H1 (cell line): ENCODE data around the gene BBS1. TPM values are rescaled to one million over a fixed set of nuclear protein-coding genes. Genes with fewer than 3 reads are reported as not detected.

ENCODE experiments used
- CTCF ChIA-PET: fragments of 300-600 bp; sonication (Branson Sonifier 250); formaldehyde crosslinking; loops from one replicate; lab custom pipeline; 2021; ENCODE audit not compliant: partially characterized antibody; lab: Charles Lee
- POLR2A ChIA-PET: fragments of 300-600 bp; sonication (Branson Sonifier 250); formaldehyde crosslinking; loops from one replicate; lab custom pipeline; 2021; ENCODE audit warnings: inconsistent platforms; ENCODE audit not compliant: partially characterized antibody; lab: Charles Lee
- DNase-seq, 2 experiments: peaks; one replicate each; pipeline versions ENCODE4 v3.0.0 to v3.0.0-alpha.2; 2010 to 2022; ENCODE audit warnings: low spot score in 2 of 2, low read depth in 1 of 2, mixed read lengths in 1 of 2
- FAIRE-seq: peaks from 2 replicates; lab custom pipeline; 2011; peaks lifted over from hg19 to GRCh38; lab: Jason Lieb, UNC
- H2AFZ ChIP-seq: 2 replicates; pipeline ENCODE4 v1.8.1; 2012; ENCODE audit warnings: low read length, inconsistent platforms
- H2AK5ac ChIP-seq: 2 replicates; pipeline ENCODE4 v1.6.1; 2013; ENCODE audit warnings: low read depth, low read length
- H2BK120ac ChIP-seq: replicated peaks from 2 replicates; pipeline ENCODE3; 2013; ENCODE audit warnings: low read depth, low read length, inconsistent platforms
- H2BK12ac ChIP-seq: 2 replicates; pipeline ENCODE4 v1.6.1; 2013; ENCODE audit warnings: low read depth, low read length
- H2BK15ac ChIP-seq: 2 replicates; pipeline ENCODE4 v1.6.1; 2013; ENCODE audit warnings: low read length
- H2BK20ac ChIP-seq: 2 replicates; pipeline ENCODE4 v1.6.1; 2013; ENCODE audit warnings: low read length
- H2BK5ac ChIP-seq: 2 replicates; pipeline ENCODE4 v1.6.1; 2013; ENCODE audit warnings: low read depth, low read length
- H3K14ac ChIP-seq: 2 replicates; pipeline ENCODE4 v1.6.1; 2013; ENCODE audit warnings: inconsistent platforms; ENCODE audit not compliant: insufficient read length
- H3K18ac ChIP-seq: 2 replicates; pipeline ENCODE4 v1.6.1; 2013; ENCODE audit warnings: low read length; ENCODE audit errors: extremely low read depth
- H3K23ac ChIP-seq: 2 replicates; pipeline ENCODE4 v1.6.1; 2013; ENCODE audit warnings: inconsistent platforms; ENCODE audit not compliant: insufficient read length
- H3K23me2 ChIP-seq: 2 replicates; pipeline ENCODE4 v1.6.1; 2013; ENCODE audit warnings: low read depth, low read length
- H3K27ac ChIP-seq: 2 replicates; pipeline ENCODE4 v1.6.1; 2011; ENCODE audit warnings: low read depth, low read length, inconsistent platforms
- H3K27me3 ChIP-seq, 4 experiments: replicated peaks in 1 of 4; 1 replicate in 1 of 4; 2 replicates in 3 of 4; pipeline versions ENCODE4 v1.6.1 to v1.8.1; 2011 to 2013; ENCODE audit warnings: low read length in 3 of 4, mild to moderate bottlenecking in 3 of 4, inconsistent platforms in 2 of 4, mixed read lengths in 2 of 4, moderate library complexity in 1 of 4; ENCODE audit not compliant: control insufficient read depth in 3 of 4, insufficient read depth in 3 of 4; ENCODE audit errors: extremely low read depth in 1 of 4
- H3K36me3 ChIP-seq, 4 experiments: 2 replicates each; pipeline versions ENCODE4 v1.6.1 to v1.8.1; 2011 to 2013; ENCODE audit warnings: mild to moderate bottlenecking in 4 of 4, low read length in 3 of 4, moderate library complexity in 2 of 4, control low read depth in 1 of 4, inconsistent platforms in 1 of 4; ENCODE audit not compliant: insufficient read depth in 4 of 4, control insufficient read depth in 2 of 4
- H3K4ac ChIP-seq: replicated peaks from 2 replicates; pipeline ENCODE3; 2013; ENCODE audit warnings: low read length, low read depth, mixed read lengths, inconsistent platforms; ENCODE audit not compliant: insufficient read length
- H3K4me1 ChIP-seq, 4 experiments: replicated peaks in 1 of 4; 1 replicate in 1 of 4; 2 replicates in 3 of 4; pipeline versions ENCODE4 v1.6.1 to v1.8.1; 2011 to 2013; ENCODE audit warnings: low read length in 3 of 4, inconsistent platforms in 2 of 4, mixed read lengths in 1 of 4; ENCODE audit not compliant: insufficient read depth in 4 of 4, control insufficient read depth in 3 of 4
- H3K4me2 ChIP-seq, 2 experiments: 2 replicates each; pipeline versions ENCODE4 v1.6.1 to v1.8.1; 2011 to 2013; ENCODE audit warnings: low read depth in 2 of 2, low read length in 2 of 2, control low read depth in 1 of 2, inconsistent platforms in 1 of 2, mild to moderate bottlenecking in 1 of 2; ENCODE audit not compliant: insufficient read depth in 1 of 2
- H3K4me3 ChIP-seq, 4 experiments: fragments of 200-600, 300-600 bp in 1 of 4; sonication (generic), shearing (Covaris generic), sonication (Bioruptor Twin) in 1 of 4; 2 replicates each; pipeline versions ENCODE4 v1.5.1 to v1.8.1; 2011 to 2016; ENCODE audit warnings: low read length in 4 of 4, low read depth in 3 of 4, control low read depth in 2 of 4, inconsistent platforms in 2 of 4, mild to moderate bottlenecking in 2 of 4, mixed read lengths in 1 of 4, moderate library complexity in 1 of 4; ENCODE audit not compliant: insufficient read depth in 2 of 4; ENCODE audit errors: extremely low read depth in 1 of 4
- H3K56ac ChIP-seq: replicated peaks from 2 replicates; pipeline ENCODE3; 2013; ENCODE audit warnings: low read depth, mild to moderate bottlenecking, mixed read lengths, low read length, inconsistent platforms; ENCODE audit not compliant: insufficient read length
- H3K79me1 ChIP-seq: 2 replicates; pipeline ENCODE4 v1.6.1; 2013; ENCODE audit warnings: low read depth, low read length, control low read depth
- H3K79me2 ChIP-seq, 2 experiments: 2 replicates each; pipeline versions ENCODE4 v1.6.1 to v1.8.1; 2012 to 2013; ENCODE audit warnings: low read length in 2 of 2, mild to moderate bottlenecking in 2 of 2, inconsistent platforms in 1 of 2; ENCODE audit not compliant: insufficient read depth in 2 of 2, control insufficient read depth in 1 of 2
- H3K9ac ChIP-seq, 4 experiments: replicated peaks in 1 of 4; 1 replicate in 1 of 4; 2 replicates in 3 of 4; pipeline versions ENCODE4 v1.6.1 to v1.8.1; 2011 to 2013; ENCODE audit warnings: low read depth in 3 of 4, low read length in 3 of 4, control low read depth in 2 of 4, mild to moderate bottlenecking in 2 of 4, moderate library complexity in 2 of 4, inconsistent platforms in 1 of 4; ENCODE audit errors: extremely low read depth in 1 of 4
- H3K9me3 ChIP-seq, 2 experiments: 2 replicates each; pipeline versions ENCODE4 v1.6.1 to v1.8.1; 2012 to 2013; ENCODE audit warnings: mild to moderate bottlenecking in 2 of 2, moderate library complexity in 2 of 2, control low read depth in 1 of 2, inconsistent platforms in 1 of 2, low read depth in 1 of 2, low read length in 1 of 2, mixed read lengths in 1 of 2; ENCODE audit not compliant: insufficient read depth in 2 of 2
- H4K20me1 ChIP-seq, 2 experiments: replicated peaks in 1 of 2; 2 replicates each; pipeline versions ENCODE3 to v1.8.1; 2011 to 2013; ENCODE audit warnings: inconsistent platforms in 2 of 2, low read length in 2 of 2, mild to moderate bottlenecking in 1 of 2; ENCODE audit not compliant: insufficient read depth in 2 of 2, control insufficient read depth in 1 of 2
- H4K5ac ChIP-seq: 2 replicates; pipeline ENCODE4 v1.6.1; 2013; ENCODE audit warnings: low read length, low read depth, mixed read lengths, inconsistent platforms; ENCODE audit not compliant: insufficient read length
- H4K8ac ChIP-seq: 2 replicates; pipeline ENCODE4 v1.8.0; 2013; ENCODE audit warnings: mild to moderate bottlenecking, moderate library complexity, low read length, inconsistent platforms; ENCODE audit not compliant: insufficient read depth; ENCODE audit errors: extremely low read depth
- H4K91ac ChIP-seq: replicated peaks from 2 replicates; pipeline ENCODE3; 2013; ENCODE audit warnings: low read length, mixed read lengths, inconsistent platforms; ENCODE audit not compliant: insufficient read length
- CBX5 ChIP-seq: fragments of 300-800, 300-1000 bp; sonication (generic); IDR thresholded peaks from 2 replicates; pipeline ENCODE4 v1.7.1; 2016; ENCODE audit warnings: antibody characterized with exemption, low read length, low read depth
- JUND ChIP-seq: IDR thresholded peaks from 2 replicates; pipeline ENCODE4 v1.6.1; 2011; ENCODE audit warnings: mild to moderate bottlenecking, improper control_type of control experiment, low read length
- KDM1A ChIP-seq: fragments of 200-600, 300-600 bp; sonication (generic); IDR thresholded peaks from 2 replicates; pipeline ENCODE4 v1.7.1; 2016; ENCODE audit warnings: mild to moderate bottlenecking, low read length, borderline replicate concordance
- KDM5A ChIP-seq: fragments of 200-600 bp; IDR thresholded peaks from 2 replicates; pipeline ENCODE4 v1.7.1; 2012; ENCODE audit warnings: mild to moderate bottlenecking, low read length, inconsistent platforms, mixed read lengths
- NRF1 ChIP-seq: IDR thresholded peaks from 2 replicates; pipeline ENCODE4 v1.6.1; 2011; ENCODE audit warnings: mild to moderate bottlenecking, low read depth, low read length, improper control_type of control experiment
- RAD21 ChIP-seq, 2 experiments: IDR thresholded peaks in 1 of 2; conservative IDR thresholded peaks in 1 of 2; 2 replicates each; pipeline ENCODE4 v1.6.1; 2011; ENCODE audit warnings: low read depth in 2 of 2, low read length in 2 of 2, improper control_type of control experiment in 1 of 2, inconsistent platforms in 1 of 2, mild to moderate bottlenecking in 1 of 2, moderate library complexity in 1 of 2
- RBBP5 ChIP-seq: IDR thresholded peaks from 2 replicates; pipeline ENCODE4 v1.7.1; 2012; ENCODE audit warnings: low read depth, mild to moderate bottlenecking, inconsistent platforms, low read length, moderate library complexity, borderline replicate concordance
- RFX5 ChIP-seq: IDR thresholded peaks from 2 replicates; pipeline ENCODE4 v1.6.1; 2011; ENCODE audit warnings: low read depth, low read length, improper control_type of control experiment, borderline replicate concordance
- SAP30 ChIP-seq: fragments of 300-600 bp; sonication (generic); IDR thresholded peaks from 2 replicates; pipeline ENCODE4 v1.7.1; 2012; ENCODE audit warnings: low read length, moderate library complexity, mild to moderate bottlenecking, inconsistent platforms; ENCODE audit not compliant: insufficient read depth, insufficient replicate concordance
- SIN3A ChIP-seq, 2 experiments: IDR thresholded peaks in 1 of 2; conservative IDR thresholded peaks in 1 of 2; 2 replicates each; pipeline ENCODE4 v1.6.1; 2011 to 2012; ENCODE audit warnings: low read length in 2 of 2, improper control_type of control experiment in 1 of 2, low read depth in 1 of 2, mild to moderate bottlenecking in 1 of 2
- SIX5 ChIP-seq: IDR thresholded peaks from 2 replicates; pipeline ENCODE4 v1.6.1; 2011; ENCODE audit warnings: mild to moderate bottlenecking, low read depth, low read length
- TBP ChIP-seq: IDR thresholded peaks from 2 replicates; pipeline ENCODE4 v1.6.1; 2011; ENCODE audit warnings: low read depth, low read length, improper control_type of control experiment
- WGBS, 2 experiments: shearing (Covaris generic) in 1 of 2; methylation state at CpG; one replicate each; pipeline versions ENCODE4 v1.1.6 to v1.1.7; 2013 to 2015; ENCODE audit warnings: low lambda C conversion rate in 2 of 2, mixed read lengths in 2 of 2, inconsistent platforms in 1 of 2, low coverage in 1 of 2, missing lambda C conversion rate in 1 of 2; ENCODE audit not compliant: insufficient replicate concordance in 2 of 2, insufficient coverage in 1 of 2, insufficient read length in 1 of 2; ENCODE audit errors: extremely low coverage in 1 of 2, missing lambda C conversion rate in 1 of 2; 5-methylcytosine and 5-hydroxymethylcytosine counted together
- polyA plus RNA-seq, 7 experiments: library from polyadenylated mRNA; depleted of rRNA in 3 of 7; stranded (reverse) in 5 of 7; unstranded in 2 of 7; fragments of >200 nt in 5 of 7; fragments of 200-250 nt in 2 of 7; gene quantifications; 1 replicate in 5 of 7; 2 replicates in 1 of 7; 4 replicates in 1 of 7; pipeline versions ENCODE4 v1.2.1 to v1.2.3, GENCODE V29; 2011 to 2013; ENCODE audit warnings: missing spikeins in 2 of 7, mixed read lengths in 2 of 7
- total RNA-seq: library from RNA; stranded (reverse); fragmentation: NEBNext Ultra II Directional; extraction: Animal tissue kit (Norgen Biotek cat#: 25700); gene quantifications from 2 replicates; pipeline ENCODE4 v1.2.1, GENCODE V29; 2021

The BBS1 gene
- total and polyA plus RNA-seq, 2 of the 8 experiments (the other 6 are each of a cell fraction or from before 2014, with no cell fraction given), result 19.1 to 19.5 TPM

DNA sequence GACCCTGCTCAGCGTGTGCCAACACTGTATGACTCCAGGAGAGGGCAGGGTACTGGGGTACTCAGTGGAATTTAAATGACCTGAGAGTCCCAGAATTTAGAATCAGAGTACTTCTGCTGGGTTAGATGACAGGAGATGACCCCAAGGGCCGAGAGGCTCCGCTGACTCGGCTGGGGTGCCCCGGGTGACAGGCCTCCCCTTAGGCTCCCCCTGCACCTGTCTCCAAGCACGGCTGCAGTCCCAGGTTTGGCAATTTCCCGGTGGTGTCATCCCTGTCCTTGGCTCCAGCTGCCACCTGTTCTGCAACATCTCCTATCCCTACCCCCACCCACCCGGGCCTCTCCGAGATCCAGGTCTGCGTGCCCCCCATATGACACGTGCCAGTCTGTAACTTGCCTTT lies 37.6 kb downstream of the BBS1 start:
- H2AK5ac ChIP-seq, result peak overlapping the region; percentile 25; the same call in 1 of the 2 replicates
- no peak overlapping the region for H4K5ac ChIP-seq
- H3K56ac ChIP-seq, result no peak overlapping the region
- H3K27me3 ChIP-seq, result no peaks in the 10 kb centered on the region
- ChIA-PET POLR2A (interaction anchor here (0.9 to 7.9 kb wide), 6 partner anchors 8 to 130 kb away, joined by 3 to 54 read pairs (median 14); partner anchors contain the start of gene RBM4B), CTCF (interaction anchor here (0.8 to 2.4 kb wide), 9 partner anchors 14 to 159 kb away, joined by 3 to 6 read pairs (median 4); partner anchors contain the start of genes CCDC87 and CCS)
- no peak overlapping the region for H2BK20ac ChIP-seq
- H3K9me3 ChIP-seq, result no peaks in the 10 kb centered on the region
- no peak overlapping the region for H4K8ac ChIP-seq
- H4K20me1 ChIP-seq, result peaks cover 0 to 2% of the 10 kb centered on the region in 2 experiments
- DNase-seq (no peak), FAIRE-seq (no peak)
- H2BK5ac ChIP-seq, result peak overlapping the region; percentile 24; the same call in 1 of the 2 replicates
- H2AFZ ChIP-seq, result no peak overlapping the region
- H3K36me3 ChIP-seq, result peaks cover 0 to 4% (median 0%) of the 10 kb centered on the region in 4 experiments; a peak in 1 of 8 replicates
- H3K79me1 ChIP-seq, result peaks cover 5% of the 10 kb centered on the region; the same call in 1 of the 2 replicates
- peaks cover 3% of the 10 kb centered on the region; the same call in 1 of the 2 replicates for H3K23me2 ChIP-seq
- H3K18ac ChIP-seq, result no peak overlapping the region; the same call in 1 of the 2 replicates
- no peaks in the 10 kb centered on the region; a peak in 1 of 4 replicates for H3K79me2 ChIP-seq
- H4K91ac ChIP-seq, result no peak overlapping the region
- WGBS, 2 experiments, result 88% methylated on average over 7 of the region's 11 CpGs; no CpG with 5 or more reads in 1 of the 2 experiments
- H2BK12ac ChIP-seq, result 0 out of 2 replicates have a peak overlapping the region, but pooled peaks have one; percentile 51
- no peak overlapping the region for H3K14ac ChIP-seq
- no peak overlapping the region for H2BK120ac ChIP-seq
- H3K4me3 ChIP-seq, result peak overlapping the region in 3 of 4 experiments; percentile 74 to 84 (median 84); a peak in 4 of 8 replicates
- no peak overlapping the region for H3K4ac ChIP-seq
- no peak overlapping the region for H3K23ac ChIP-seq
- no peak overlapping the region for H3K27ac ChIP-seq
- H3K4me1 ChIP-seq, result peaks cover 0 to 17% (median 11%) of the 10 kb centered on the region in 4 experiments; a peak in 6 of 7 replicates
- H3K4me2 ChIP-seq, result peak overlapping the region; percentile 50 to 72
- no peak overlapping the region for H3K9ac ChIP-seq
- peak overlapping the region; percentile 13; the same call in 1 of the 2 replicates for H2BK15ac ChIP-seq
- TF ChIP-seq NRF1, result no peak
- no peak for TF ChIP-seq SAP30
- no peak for TF ChIP-seq JUND
- no peak for TF ChIP-seq SIX5
- TF ChIP-seq RBBP5, result no peak
- no peak for TF ChIP-seq CBX5
- TF ChIP-seq RAD21 (IDR thresholded peaks at IDR 0.05 in 1 of 2, conservative IDR thresholded peaks at IDR 0.05 in 1 of 2; ENCODE audit: low read depth in 2 of 2, low read length in 2 of 2), result no peak
- TF ChIP-seq SIN3A (conservative IDR thresholded peaks at IDR 0.05 in 1 of 2, IDR thresholded peaks at IDR 0.05 in 1 of 2; ENCODE audit: low read depth in 1 of 2, low read length in 2 of 2), result no peak
- no peak for TF ChIP-seq KDM5A
- no peak for TF ChIP-seq RFX5
- no peak for TF ChIP-seq KDM1A
- no peak for TF ChIP-seq TBP
